ENCODE measurements around the gene DMRT1.

DMRT1 gene

GRCh38 chr9:1014640-1015039 lies 173.1 kb downstream of the DMRT1 start:
- H3K4me3 ChIP-seq (ENCODE audit: control insufficient read depth, low read depth, low read length): no peak overlapping the region
- TF ChIP-seq CTCF (conservative IDR thresholded peaks at IDR 0.05; ENCODE audit: control insufficient read depth, insufficient read depth, low read depth, low read length): no peak

GRCh38 chr9:1018121-1018520 lies 176.6 kb downstream of the DMRT1 start:
- peak; percentile 43 for TF ChIP-seq CTCF (conservative IDR thresholded peaks at IDR 0.05; ENCODE audit: control insufficient read depth, insufficient read depth, low read depth, low read length)
- no peak overlapping the region for H3K4me3 ChIP-seq (ENCODE audit: control insufficient read depth, low read depth, low read length)
- peak; percentile 39 for DNase-seq (ENCODE audit: low read depth)

More at GRCh38 chr9:1014640-1015039, 173.1 kb downstream of the DMRT1 start:
- no peak for DNase-seq (ENCODE audit: low read depth)

All from fibroblast of mammary gland (primary cell).